Effector memory CD8-positive, alpha-beta T cell (primary cell): ENCODE data around the gene ASTL.
A peak's percentile ranks its signal among the peaks of the same experiment; 100 is the strongest.

ENCODE experiments used
- ATAC-seq: fragments of 150-1000 bp; cut with Tn5 transposase; replicated peaks from 2 replicates; pipeline ENCODE4 v1.10.0; 2021; ENCODE audit warnings: mild to moderate bottlenecking, moderate library complexity
- DNase-seq, 3 experiments: peaks; one replicate each; pipeline ENCODE4 v3.0.0; 2021
- H3K27ac Mint-ChIP-seq, 2 donors: one replicate each; pipeline ENCODE4 v1.8.0; 2022; ENCODE audit warnings: mild to moderate bottlenecking in 2 of 2, mixed read lengths in 2 of 2, moderate library complexity in 2 of 2
- H3K27me3 Mint-ChIP-seq, 2 donors: one replicate each; pipeline ENCODE4 v1.8.0; 2022; ENCODE audit warnings: mixed read lengths in 2 of 2
- H3K36me3 Mint-ChIP-seq: one replicate; pipeline ENCODE4 v1.8.0; 2022; ENCODE audit warnings: mild to moderate bottlenecking, moderate library complexity, mixed read lengths; ENCODE audit not compliant: insufficient read depth
- H3K4me1 Mint-ChIP-seq, 2 donors: one replicate each; pipeline ENCODE4 v1.8.0; 2022; ENCODE audit warnings: low read depth in 2 of 2, mixed read lengths in 2 of 2
- H3K4me3 Mint-ChIP-seq, 2 donors: one replicate each; pipeline ENCODE4 v1.8.0; 2022; ENCODE audit warnings: mild to moderate bottlenecking in 2 of 2, mixed read lengths in 2 of 2, moderate library complexity in 2 of 2
- H3K9me3 Mint-ChIP-seq, 2 donors: one replicate each; pipeline ENCODE4 v1.8.0; 2022; ENCODE audit warnings: mixed read lengths in 2 of 2
- total RNA-seq, 9 experiments: gene quantifications; one replicate each; lab custom pipeline; 2026; lab: John Stamatoyannopoulos, UW

ASTL gene
- total RNA-seq: 2.1 to 221 (median 4.6) reads per million in 9 experiments

GRCh38 chr2:96138179-96139145, at the start of gene ASTL:
ASTL (minus strand) TSS chr2:96138502; CDS start chr2:96138436, 66 bp downstream.
- DNase-seq (peak; percentile 59 to 64 (median 60)), ATAC-seq (peak; percentile 39)
- H3K4me1 Mint-ChIP-seq: peaks cover 29 to 32% of the 10 kb centered on the region in 2 donors
- H3K4me3 Mint-ChIP-seq: peak within 1 kb of the TSS; percentile 58 to 64
- no peaks in the 10 kb centered on the region for H3K9me3 Mint-ChIP-seq
- H3K27ac Mint-ChIP-seq: peak within 1 kb of the TSS; percentile 87 to 92
- H3K27me3 Mint-ChIP-seq: no peaks in the 10 kb centered on the region
- H3K36me3 Mint-ChIP-seq: peaks cover 84% of the 10 kb centered on the region

DNA sequence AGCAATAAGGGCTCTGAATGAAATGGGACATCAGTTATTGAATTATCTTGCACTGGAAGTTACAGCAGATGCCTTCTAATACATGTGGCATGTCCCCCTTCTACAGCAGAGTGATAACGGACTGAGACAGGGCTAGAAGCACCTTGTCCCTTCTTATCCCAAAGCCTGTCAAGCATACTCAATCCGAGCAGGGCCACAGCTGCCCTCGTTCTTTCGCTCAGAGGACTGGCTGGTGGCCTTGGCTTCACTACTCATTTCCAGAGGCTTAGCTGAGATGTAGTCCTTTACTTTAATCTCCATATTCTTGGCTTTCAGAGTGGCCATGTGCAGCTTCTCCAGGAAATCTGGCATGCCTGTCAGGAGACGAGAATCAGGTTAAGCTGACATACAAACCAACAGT, 48.3 kb upstream of the ASTL start:
- Mint-ChIP-seq H3K4me3 (no peak overlapping the region), H3K4me1 (peaks cover 0 to 6% of the 10 kb centered on the region in 2 donors)
- DNase-seq: no peak

DNA sequence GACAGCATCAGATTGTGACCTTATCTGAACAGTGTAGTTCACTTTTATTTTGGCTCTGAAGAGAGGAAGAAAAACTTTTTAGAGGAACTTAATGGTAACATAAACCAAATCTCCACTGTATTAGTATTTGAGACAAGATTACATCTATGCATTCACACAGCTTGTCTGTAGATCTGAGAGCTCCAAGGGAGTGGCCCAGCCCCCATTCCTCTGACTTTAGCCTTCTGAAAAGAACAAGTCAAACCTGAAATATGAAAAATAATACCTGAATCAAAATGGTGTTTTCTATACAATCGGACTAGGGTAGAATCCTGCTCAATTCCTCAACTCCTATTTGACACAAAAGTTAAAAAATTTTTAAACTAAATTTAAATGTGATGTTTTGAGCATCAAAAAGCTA, 47.2 kb upstream of the ASTL start:
- H3K4me1 Mint-ChIP-seq: peaks cover 3 to 16% of the 10 kb centered on the region in 2 donors
- no peaks in the 10 kb centered on the region for H3K9me3 Mint-ChIP-seq
- DNase-seq: no peak
- H3K27ac Mint-ChIP-seq: peak overlapping the region in 1 of 2 donors; percentile 69
- no peak overlapping the region for H3K4me3 Mint-ChIP-seq
- peaks cover 61% of the 10 kb centered on the region for H3K36me3 Mint-ChIP-seq
- no peaks in the 10 kb centered on the region for H3K27me3 Mint-ChIP-seq
- no peak for ATAC-seq

More for the DNA sequence above, 48.3 kb upstream of the ASTL start:
- peaks cover 71% of the 10 kb centered on the region for H3K36me3 Mint-ChIP-seq
- no peak overlapping the region for H3K27ac Mint-ChIP-seq
- H3K9me3 Mint-ChIP-seq: no peaks in the 10 kb centered on the region
- no peak for ATAC-seq
- H3K27me3 Mint-ChIP-seq: no peaks in the 10 kb centered on the region

- Mint-ChIP-seq H3K27ac (peak overlapping the region in 1 of 2 donors; percentile 69), H3K9me3 (no peaks in the 10 kb centered on the region), H3K4me3 (no peak overlapping the region), H3K36me3 (peaks cover 56% of the 10 kb centered on the region), H3K27me3 (no peaks in the 10 kb centered on the region), H3K4me1 (peaks cover 3 to 17% of the 10 kb centered on the region in 2 donors)
- ATAC-seq (no peak), DNase-seq (no peak)
These were observed 46.7 kb upstream of the ASTL start for GRCh38 chr2:96184989-96185388.

DNA sequence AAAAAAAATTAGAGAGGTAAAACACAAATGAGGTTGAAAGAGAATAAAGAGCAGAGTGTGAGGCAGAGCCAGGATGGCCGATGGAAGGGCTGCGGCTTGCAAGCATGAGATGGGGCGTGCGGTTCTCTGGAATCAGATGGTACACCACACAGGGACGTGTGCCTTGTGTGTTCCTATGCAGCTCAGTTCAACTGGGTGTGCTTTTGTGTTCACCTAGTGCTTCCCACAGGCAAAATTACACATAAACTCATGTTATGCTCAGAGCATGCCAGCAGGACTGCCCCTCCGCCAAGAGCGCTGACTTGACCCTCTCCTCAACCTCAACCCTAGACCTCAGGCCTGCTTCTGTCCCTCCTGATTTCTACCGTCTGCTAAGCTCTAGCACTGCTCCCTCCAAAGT, 45.9 kb upstream of the ASTL start:
- Mint-ChIP-seq H3K36me3 (peaks cover 49% of the 10 kb centered on the region), H3K9me3 (no peaks in the 10 kb centered on the region), H3K4me3 (no peak overlapping the region), H3K27ac (peak overlapping the region in 1 of 2 donors; percentile 69), H3K4me1 (peaks cover 3 to 22% of the 10 kb centered on the region in 2 donors), H3K27me3 (no peaks in the 10 kb centered on the region)
- DNase-seq (no peak), ATAC-seq (no peak)

- Mint-ChIP-seq H3K4me1 (peaks cover 3 to 22% of the 10 kb centered on the region in 2 donors), H3K4me3 (no peak overlapping the region), H3K9me3 (no peaks in the 10 kb centered on the region), H3K27ac (peak overlapping the region in 1 of 2 donors; percentile 8), H3K36me3 (peaks cover 30% of the 10 kb centered on the region), H3K27me3 (no peaks in the 10 kb centered on the region)
- DNase-seq: no peak
- no peak for ATAC-seq
These were observed 43.2 kb upstream of the ASTL start for GRCh38 chr2:96181529-96181928.

DNA sequence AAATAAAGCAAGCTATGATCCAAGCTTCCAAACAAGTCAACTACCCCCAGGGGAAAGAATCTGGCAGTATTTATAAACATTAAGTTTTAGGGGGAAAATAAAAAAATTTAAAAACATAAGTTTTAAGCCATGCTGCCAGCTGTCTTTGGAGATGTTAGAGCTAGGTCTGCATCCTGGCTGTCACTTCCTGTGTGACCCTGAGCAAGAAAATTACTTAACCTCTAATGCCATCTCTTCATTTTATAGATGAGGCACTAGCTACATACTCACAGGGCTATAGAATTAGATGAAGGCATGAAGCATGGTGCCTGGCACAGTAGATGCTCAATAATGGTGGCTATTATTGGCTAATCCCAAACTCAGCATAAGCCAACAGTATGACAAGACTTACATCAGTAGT, 42.2 kb upstream of the ASTL start:
- H3K9me3 Mint-ChIP-seq: no peaks in the 10 kb centered on the region
- H3K4me3 Mint-ChIP-seq: no peak overlapping the region
- no peaks in the 10 kb centered on the region for H3K27me3 Mint-ChIP-seq
- no peak for DNase-seq
- peaks cover 20% of the 10 kb centered on the region for H3K36me3 Mint-ChIP-seq
- peak; percentile 64 for ATAC-seq
- H3K4me1 Mint-ChIP-seq: peaks cover 3 to 22% of the 10 kb centered on the region in 2 donors
- peak overlapping the region in 1 of 2 donors; percentile 19 for H3K27ac Mint-ChIP-seq

GRCh38 chr2:96180002-96180401, 41.7 kb upstream of the ASTL start:
- H3K9me3 Mint-ChIP-seq: no peaks in the 10 kb centered on the region
- no peak overlapping the region for H3K4me3 Mint-ChIP-seq
- H3K36me3 Mint-ChIP-seq: peaks cover 15% of the 10 kb centered on the region
- peaks cover 3 to 22% of the 10 kb centered on the region in 2 donors for H3K4me1 Mint-ChIP-seq
- peak overlapping the region in 1 of 2 donors; percentile 3 for H3K27ac Mint-ChIP-seq
- ATAC-seq: no peak
- DNase-seq: no peak
- no peaks in the 10 kb centered on the region for H3K27me3 Mint-ChIP-seq

DNA sequence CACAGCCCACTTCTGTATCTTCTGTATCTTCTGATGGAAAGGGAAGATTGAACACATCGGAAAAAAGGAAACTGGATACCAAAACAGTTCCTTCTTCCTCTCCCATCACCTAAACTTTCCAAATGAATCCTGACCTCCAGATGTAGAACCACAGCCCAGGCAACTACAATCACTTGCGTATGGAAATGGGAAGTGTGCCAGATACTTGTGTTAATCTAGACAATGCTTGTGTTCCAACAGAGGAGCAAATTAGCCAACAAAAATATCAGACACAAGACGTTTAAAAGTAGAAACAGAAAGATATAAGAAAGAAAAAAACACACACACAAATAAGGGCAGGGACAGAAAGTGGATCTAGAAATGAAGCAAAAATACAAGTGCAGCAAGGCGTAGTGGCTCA, 38.4 kb upstream of the ASTL start:
- peaks cover 8 to 29% of the 10 kb centered on the region in 2 donors for H3K4me1 Mint-ChIP-seq
- H3K27ac Mint-ChIP-seq: no peak overlapping the region
- no peak overlapping the region for H3K4me3 Mint-ChIP-seq
- DNase-seq: no peak
- no peaks in the 10 kb centered on the region for H3K9me3 Mint-ChIP-seq
- H3K36me3 Mint-ChIP-seq: no peaks in the 10 kb centered on the region
- no peak for ATAC-seq
- no peaks in the 10 kb centered on the region for H3K27me3 Mint-ChIP-seq

GRCh38 chr2:96175951-96176350, 37.6 kb upstream of the ASTL start:
- H3K4me3 Mint-ChIP-seq: no peak overlapping the region

GRCh38 chr2:96174251-96175144, 36.2 kb upstream of the ASTL start:
- Mint-ChIP-seq H3K4me1 (peaks cover 5 to 14% of the 10 kb centered on the region in 2 donors), H3K27ac (peak overlapping the region in 1 of 2 donors; percentile 52), H3K36me3 (no peaks in the 10 kb centered on the region), H3K27me3 (no peaks in the 10 kb centered on the region), H3K4me3 (no peak overlapping the region), H3K9me3 (no peaks in the 10 kb centered on the region)
- DNase-seq (peak; percentile 82 to 87 (median 83)), ATAC-seq (peak; percentile 99)

More at GRCh38 chr2:96175951-96176350, 37.6 kb upstream of the ASTL start:
- ATAC-seq: no peak
- Mint-ChIP-seq H3K9me3 (no peaks in the 10 kb centered on the region), H3K36me3 (no peaks in the 10 kb centered on the region), H3K27me3 (no peaks in the 10 kb centered on the region), H3K4me1 (peaks cover 8 to 22% of the 10 kb centered on the region in 2 donors), H3K27ac (no peak overlapping the region)
- DNase-seq: no peak

DNA sequence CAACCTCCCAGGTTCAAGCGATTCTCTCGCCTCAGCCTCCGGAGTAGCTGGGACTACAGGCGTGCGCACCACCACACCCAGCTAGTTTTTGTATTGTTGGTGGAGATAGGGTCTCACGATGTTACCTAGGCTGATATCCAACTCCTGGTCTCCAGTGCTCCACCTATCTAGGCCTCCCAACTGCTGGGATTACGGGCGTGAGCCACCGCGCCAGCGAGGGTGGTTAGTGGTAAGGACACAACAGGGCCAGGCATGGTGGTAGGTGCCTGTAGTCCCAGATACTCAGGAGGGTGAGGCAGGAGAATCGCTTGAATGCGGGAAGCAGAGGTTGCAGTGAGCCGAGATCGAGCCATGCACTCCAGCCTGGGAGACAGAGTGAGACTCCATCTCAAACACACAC, 33.5 kb upstream of the ASTL start:
- H3K9me3 Mint-ChIP-seq: no peaks in the 10 kb centered on the region
- DNase-seq (no peak), ATAC-seq (no peak)
- H3K4me1 Mint-ChIP-seq: peaks cover 11 to 28% of the 10 kb centered on the region in 2 donors
- H3K27ac Mint-ChIP-seq: no peak overlapping the region
- no peaks in the 10 kb centered on the region for H3K27me3 Mint-ChIP-seq
- H3K4me3 Mint-ChIP-seq: no peak overlapping the region
- H3K36me3 Mint-ChIP-seq: no peaks in the 10 kb centered on the region

GRCh38 chr2:96170626-96171025, 32.3 kb upstream of the ASTL start:
- H3K4me3 Mint-ChIP-seq: no peak overlapping the region
- no peaks in the 10 kb centered on the region for H3K9me3 Mint-ChIP-seq
- H3K4me1 Mint-ChIP-seq: peaks cover 11 to 32% of the 10 kb centered on the region in 2 donors
- no peak for ATAC-seq
- H3K27ac Mint-ChIP-seq: no peak overlapping the region
- no peaks in the 10 kb centered on the region for H3K27me3 Mint-ChIP-seq
- DNase-seq: no peak
- H3K36me3 Mint-ChIP-seq: no peaks in the 10 kb centered on the region
